ENCODE measurements around the gene XPNPEP1.

The XPNPEP1 gene

GRCh38 chr10:109967739-109968088, 44.4 kb upstream of the XPNPEP1 start:
- DNase-seq: no peak
- Histone ChIP-seq H3K4me3 (ENCODE audit: low read depth, low read length) (no peak overlapping the region), H3K9me3 (no peaks in the 10 kb centered on the region), H3K4me1 (peaks cover 51% of the 10 kb centered on the region), H3K27me3 (no peaks in the 10 kb centered on the region), H3K36me3 (no peaks in the 10 kb centered on the region)
- no peak for TF ChIP-seq CTCF (IDR thresholded peaks at IDR 0.05; ENCODE audit: low read depth, low read length)

GRCh38 chr10:109966961-109967738, 43.8 kb upstream of the XPNPEP1 start:
- no peaks in the 10 kb centered on the region for H3K9me3 ChIP-seq
- H3K36me3 ChIP-seq: no peaks in the 10 kb centered on the region
- peaks cover 46% of the 10 kb centered on the region for H3K4me1 ChIP-seq
- H3K27me3 ChIP-seq: no peaks in the 10 kb centered on the region
- H3K4me3 ChIP-seq (ENCODE audit: low read depth, low read length): peak overlapping the region; percentile 24
- peak; percentile 80 for DNase-seq
- TF ChIP-seq CTCF (IDR thresholded peaks at IDR 0.05; ENCODE audit: low read depth, low read length): no peak

- DNase-seq: no peak
- H3K4me1 ChIP-seq: peaks cover 33% of the 10 kb centered on the region
- TF ChIP-seq CTCF (IDR thresholded peaks at IDR 0.05; ENCODE audit: low read depth, low read length): no peak
Measured at GRCh38 chr10:109964318-109964717, 41.0 kb upstream of the XPNPEP1 start.

GRCh38 chr10:109963439-109963838, 40.1 kb upstream of the XPNPEP1 start:
- DNase-seq: no peak

More at GRCh38 chr10:109964318-109964717, 41.0 kb upstream of the XPNPEP1 start:
- Histone ChIP-seq H3K9me3 (no peaks in the 10 kb centered on the region), H3K4me3 (ENCODE audit: low read depth, low read length) (no peak overlapping the region), H3K36me3 (no peaks in the 10 kb centered on the region), H3K27me3 (no peaks in the 10 kb centered on the region)

GRCh38 chr10:109962247-109962646, 38.9 kb upstream of the XPNPEP1 start:
- Histone ChIP-seq H3K27me3 (no peaks in the 10 kb centered on the region), H3K9me3 (no peaks in the 10 kb centered on the region), H3K4me3 (ENCODE audit: low read depth, low read length) (no peak overlapping the region), H3K36me3 (no peaks in the 10 kb centered on the region), H3K4me1 (peaks cover 26% of the 10 kb centered on the region)
- DNase-seq: no peak
- TF ChIP-seq CTCF (IDR thresholded peaks at IDR 0.05; ENCODE audit: low read depth, low read length): no peak

More at GRCh38 chr10:109963439-109963838, 40.1 kb upstream of the XPNPEP1 start:
- no peak for TF ChIP-seq CTCF (IDR thresholded peaks at IDR 0.05; ENCODE audit: low read depth, low read length)
- no peaks in the 10 kb centered on the region for H3K9me3 ChIP-seq
- peaks cover 33% of the 10 kb centered on the region for H3K4me1 ChIP-seq
- H3K27me3 ChIP-seq: no peaks in the 10 kb centered on the region
- H3K4me3 ChIP-seq (ENCODE audit: low read depth, low read length): no peak overlapping the region
- no peaks in the 10 kb centered on the region for H3K36me3 ChIP-seq
